Epidermal melanocyte (primary cell): ENCODE results near the gene SMS.

Experiments used
- DNase-seq: peaks from one replicate; pipeline ENCODE4 v3.0.0; 2011; ENCODE audit warnings: low spot score; ENCODE audit not compliant: insufficient read length

Gene SMS

DNA sequence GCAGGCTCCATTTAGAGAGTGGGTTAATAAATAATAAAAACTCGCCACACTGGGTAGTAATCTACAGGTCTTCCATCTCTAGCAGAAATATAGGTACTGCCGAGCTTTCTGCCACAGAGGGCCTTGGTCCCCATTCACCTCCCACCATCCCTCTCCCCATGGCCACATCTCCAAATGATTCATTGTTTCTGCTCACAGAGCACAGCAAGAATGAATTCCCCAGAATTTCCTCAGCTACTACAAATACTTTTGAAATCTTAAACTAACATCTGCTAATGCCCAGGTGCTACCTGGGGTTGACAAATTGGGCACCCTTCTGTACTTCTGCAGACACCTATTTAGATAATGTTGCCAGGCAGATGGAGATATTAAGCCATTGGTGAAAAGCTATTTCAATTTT, 96.7 kb downstream of the SMS start:
- no peak for DNase-seq

DNA sequence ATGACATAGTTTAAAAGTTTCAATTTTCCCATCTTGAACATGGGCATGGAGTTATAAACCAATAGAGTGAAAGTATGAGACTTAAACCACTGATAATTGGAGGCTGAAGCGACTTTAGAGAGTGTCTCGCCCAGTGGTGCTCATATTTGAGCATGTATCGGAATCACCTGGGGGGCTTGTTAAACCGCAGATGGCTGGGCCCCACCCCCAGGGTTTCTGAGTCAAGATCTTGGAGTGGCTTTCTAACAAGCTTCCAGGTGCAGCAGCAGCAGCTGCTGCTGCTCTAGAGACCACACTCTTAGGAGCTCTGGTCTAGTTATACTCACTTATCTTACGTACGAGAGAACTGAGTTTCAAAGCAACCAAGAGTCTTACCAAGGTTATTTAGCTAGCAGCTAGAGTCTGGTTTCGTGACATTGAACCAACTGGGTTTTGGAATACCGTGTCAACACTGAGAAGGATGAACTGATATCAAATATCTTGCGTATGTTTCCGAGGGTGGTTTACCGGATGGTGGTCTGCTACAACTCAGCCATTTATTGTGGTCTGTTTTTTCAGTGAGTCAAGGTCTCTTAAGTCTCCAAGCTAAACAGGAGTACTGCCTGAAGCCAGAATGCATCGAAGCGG, 97.5 kb downstream of the SMS start:
- DNase-seq: no peak

DNA sequence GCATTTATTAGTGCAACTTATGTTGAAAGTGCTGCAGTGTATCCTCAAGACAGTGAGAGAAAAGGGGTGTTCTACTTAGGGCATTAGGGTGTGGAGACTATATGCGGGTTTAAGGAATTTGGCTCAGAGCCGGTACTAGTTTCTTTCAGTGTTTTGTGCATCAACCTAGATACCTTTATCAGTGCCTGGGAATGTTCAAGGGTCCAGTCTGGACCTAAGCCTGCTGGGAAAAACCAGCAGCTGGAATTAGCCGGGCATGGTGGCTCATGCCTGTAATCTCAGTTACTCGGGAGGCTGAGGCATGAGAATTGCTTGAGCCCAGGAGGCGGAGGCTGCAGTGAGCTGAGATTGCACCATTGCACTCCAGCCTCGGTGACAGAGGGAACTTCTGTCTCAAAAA, 99.0 kb downstream of the SMS start:
- no peak for DNase-seq

DNA sequence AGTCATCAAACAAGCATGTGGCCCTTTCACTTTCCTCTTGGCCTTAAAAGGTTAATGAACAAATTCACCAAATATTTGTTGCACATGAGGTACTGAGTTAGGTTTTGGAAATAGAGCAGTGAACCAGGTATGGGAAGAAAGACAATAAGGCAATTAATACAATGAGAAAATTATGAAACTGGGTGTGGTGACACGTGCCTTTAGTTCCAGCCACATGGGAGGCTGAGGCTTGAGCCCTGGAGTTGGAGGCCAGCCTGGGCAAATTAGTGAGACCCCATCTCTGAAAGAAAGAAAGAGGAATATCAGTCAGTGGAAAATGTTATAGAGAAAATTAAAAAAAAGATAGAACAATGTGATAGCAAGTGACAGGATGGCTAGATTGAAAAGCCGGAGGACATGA, 99.7 kb downstream of the SMS start:
- DNase-seq: no peak

DNA sequence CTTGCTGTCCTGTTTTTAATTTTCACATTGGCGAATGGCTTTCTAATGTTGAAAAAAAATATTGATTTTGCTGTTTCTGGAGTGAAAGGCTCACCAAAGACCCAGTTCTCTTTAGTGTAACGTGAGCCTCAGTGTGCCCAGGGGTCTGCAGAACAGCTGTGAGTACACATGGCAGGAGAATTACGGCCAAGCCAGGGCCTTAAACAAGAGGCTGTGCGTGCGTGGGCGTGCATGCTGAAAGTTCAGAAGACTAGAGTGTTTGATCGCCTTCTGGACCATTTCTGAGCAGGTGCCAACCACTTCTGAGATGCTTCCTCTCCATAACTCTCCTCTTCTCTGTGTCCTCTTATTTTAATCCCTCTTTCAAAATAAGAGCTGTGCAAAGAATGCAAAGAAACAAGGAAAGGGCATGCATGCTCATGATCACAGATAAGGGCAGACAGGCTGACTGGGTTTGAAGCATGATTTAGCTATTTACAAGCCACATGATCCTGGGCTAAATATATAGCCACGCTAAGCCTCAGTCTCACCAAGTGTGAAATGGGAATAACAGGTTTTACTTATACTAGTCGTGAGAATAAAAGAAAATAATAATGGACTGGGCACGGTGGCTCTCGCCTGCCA, 101.5 kb downstream of the SMS start:
- DNase-seq: no peak

DNA sequence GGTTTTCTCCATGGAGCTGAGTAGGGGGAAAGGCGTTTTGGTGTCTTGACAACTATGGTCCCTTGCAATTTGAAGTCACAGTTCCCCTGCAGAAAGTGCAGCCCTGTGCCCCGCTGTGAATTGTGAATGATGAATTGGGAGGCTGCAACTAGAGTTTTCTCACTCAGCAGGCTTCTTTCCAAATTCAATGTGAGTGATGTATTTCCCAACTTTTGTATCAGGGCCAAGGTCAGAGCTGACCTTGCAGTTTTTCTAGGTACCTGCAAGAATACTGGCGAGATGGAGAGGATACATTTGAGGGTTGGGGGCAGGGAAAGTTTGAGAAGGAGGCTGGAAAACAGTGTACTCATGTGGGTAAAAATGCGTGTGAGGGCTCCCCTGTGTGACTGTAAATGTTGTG, 103.4 kb downstream of the SMS start:
- DNase-seq: no peak
